GM12874 (cell line): Measurements from ENCODE around the gene ZFP69.
A peak's percentile ranks its signal among the peaks of the same experiment; 100 is the strongest.

Source experiments
- CTCF ChIP-seq: IDR thresholded peaks from 2 replicates; pipeline ENCODE4 v1.5.1; 2011; ENCODE audit warnings: low read depth, mild to moderate bottlenecking, control low read depth, low read length, moderate library complexity; ENCODE audit not compliant: insufficient read depth

The ZFP69 gene

GRCh38 chr1:40530735-40531380 lies 53.8 kb downstream of the ZFP69 start:
- no peak for TF ChIP-seq CTCF

GRCh38 chr1:40531381-40532061 lies 54.4 kb downstream of the ZFP69 start, which contains the start of gene ZNF684:
Gene ZNF684 (plus strand): TSS chr1:40531637. CDS start chr1:40533167, 1,530 bp downstream.
- no peak for TF ChIP-seq CTCF

GRCh38 chr1:40532062-40532389 lies 54.9 kb downstream of the ZFP69 start:
- no peak for TF ChIP-seq CTCF

- TF ChIP-seq CTCF: peak; percentile 60; the same call in 1 of the 2 replicates
Measured at GRCh38 chr1:40532844-40533424, 55.8 kb downstream of the ZFP69 start.

GRCh38 chr1:40534589-40534988 lies 57.5 kb downstream of the ZFP69 start:
- no peak for TF ChIP-seq CTCF

GRCh38 chr1:40535732-40536131 lies 58.6 kb downstream of the ZFP69 start:
- no peak for TF ChIP-seq CTCF

- no peak for TF ChIP-seq CTCF
Measured at GRCh38 chr1:40539338-40539737, 62.2 kb downstream of the ZFP69 start.
